NCI-H1930 (cell line): Measurements from ENCODE around the gene AK1.

ENCODE experiments used
- DNase-seq, 2 experiments: peaks; one replicate each; lab custom pipeline; 2025; lab: John Stamatoyannopoulos, UW

AK1 gene

GRCh38 chr9:127877566-127877998 is at the start of gene AK1:
TSS of gene AK1 (minus strand) at chr9:127877675. CDS start at chr9:127874617, 3,058 bp downstream.
- DNase-seq, result peak; percentile 29 to 45

- DNase-seq, result no peak
Observed at GRCh38 chr9:127926906-127927200, 49.4 kb upstream of the AK1 start.

GRCh38 chr9:127925959-127926905 is 48.8 kb upstream of the AK1 start:
- no peak for DNase-seq

GRCh38 chr9:127924736-127925444 is 47.4 kb upstream of the AK1 start:
- no peak for DNase-seq

- no peak for DNase-seq
Observed at GRCh38 chr9:127923771-127924170, 46.3 kb upstream of the AK1 start.

GRCh38 chr9:127923046-127923445 is 45.6 kb upstream of the AK1 start:
- no peak for DNase-seq

GRCh38 chr9:127921557-127922120 is 44.2 kb upstream of the AK1 start:
- DNase-seq, result peak in 1 of 2 experiments; percentile 30

- DNase-seq, result no peak
Observed at GRCh38 chr9:127920794-127921193, 43.3 kb upstream of the AK1 start.

GRCh38 chr9:127919253-127919815 is 41.9 kb upstream of the AK1 start:
- no peak for DNase-seq

GRCh38 chr9:127918183-127919107 is 41.0 kb upstream of the AK1 start:
- DNase-seq, result no peak

GRCh38 chr9:127917603-127918002 is 40.1 kb upstream of the AK1 start:
- no peak for DNase-seq

- DNase-seq, result peak; percentile 72 to 82
Observed at GRCh38 chr9:127916720-127917581, 39.5 kb upstream of the AK1 start, which contains the start of gene ST6GALNAC4. TSS of gene ST6GALNAC4 (minus strand) at chr9:127917041. CDS start at chr9:127916419, 622 bp downstream.

- no peak for DNase-seq
Observed at GRCh38 chr9:127915801-127916719, 38.6 kb upstream of the AK1 start.

- no peak for DNase-seq
Observed at GRCh38 chr9:127915325-127915752, 37.9 kb upstream of the AK1 start.

GRCh38 chr9:127913682-127914081 is 36.2 kb upstream of the AK1 start:
- DNase-seq, result no peak

GRCh38 chr9:127912882-127913281 is 35.4 kb upstream of the AK1 start:
- DNase-seq, result no peak

GRCh38 chr9:127912296-127912695 is 34.8 kb upstream of the AK1 start:
- DNase-seq, result no peak

GRCh38 chr9:127910613-127911205 is 33.2 kb upstream of the AK1 start:
- DNase-seq, result no peak

GRCh38 chr9:127909839-127910273 is 32.4 kb upstream of the AK1 start:
- DNase-seq, result no peak
